ENCODE data around the gene WDR64. TPM values are rescaled to one million over a fixed set of nuclear protein-coding genes. Genes with fewer than 3 reads are reported as not detected.
"Not testable (repeated sequence)": the region's sequence is repeated elsewhere in the genome, so short reads cannot be mapped to it uniquely, and the experiment has no call there.

The WDR64 gene
- polyA plus RNA-seq, 3 donors: 0.14 to 0.79 (median 0.51) TPM

- DNase-seq (ENCODE audit: extremely low read depth in 1 of 11, low read depth in 9 of 11, low spot score in 4 of 11): no peak
Observed at GRCh38 chr1:241765390-241765789, 113.3 kb downstream of the WDR64 start.

DNA sequence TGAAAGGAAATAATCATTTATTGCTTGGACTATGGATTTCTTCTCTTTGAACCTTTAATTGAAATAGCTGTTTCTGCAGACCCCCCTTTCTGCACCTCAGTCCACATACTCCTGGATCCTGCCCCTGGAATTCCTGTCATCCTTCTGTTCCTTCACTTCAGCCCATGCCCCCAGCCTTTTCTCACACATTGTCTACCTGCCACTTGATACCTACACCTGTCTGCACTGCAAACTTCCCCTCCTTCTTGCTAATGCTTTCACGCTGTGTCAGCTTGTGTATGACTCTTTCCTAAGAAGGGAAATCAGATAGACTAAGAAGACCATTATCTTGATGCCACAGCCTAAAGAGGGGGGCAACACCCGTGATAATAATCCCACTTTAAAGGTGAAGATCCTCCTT, 115.7 kb downstream of the WDR64 start:
- no peak for DNase-seq (ENCODE audit: extremely low read depth in 1 of 11, low read depth in 9 of 11, low spot score in 4 of 11)

DNA sequence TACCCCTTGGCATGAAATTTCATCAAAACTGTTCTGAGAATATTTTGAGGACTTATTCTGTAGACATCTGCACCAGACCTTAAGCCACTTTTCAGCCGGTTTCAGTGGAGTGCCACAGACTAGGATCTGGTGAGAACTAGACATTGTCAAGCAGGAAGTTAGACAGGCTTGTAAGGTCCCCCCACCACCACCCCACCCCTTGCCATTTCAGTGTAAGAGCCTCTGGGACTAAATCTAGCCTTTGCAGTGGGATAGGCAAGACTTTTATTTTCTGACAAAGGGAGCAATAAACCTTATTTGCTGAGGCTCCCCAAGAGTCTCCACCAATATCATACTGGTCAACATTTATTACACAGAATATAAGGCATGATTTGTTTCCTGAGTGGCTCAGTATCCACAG, 118.0 kb downstream of the WDR64 start:
- DNase-seq (ENCODE audit: extremely low read depth in 1 of 11, low read depth in 9 of 11, low spot score in 4 of 11): no peak

GRCh38 chr1:241771117-241771516, 119.0 kb downstream of the WDR64 start:
- no peak for DNase-seq (ENCODE audit: extremely low read depth in 1 of 11, low read depth in 9 of 11, low spot score in 4 of 11)

DNA sequence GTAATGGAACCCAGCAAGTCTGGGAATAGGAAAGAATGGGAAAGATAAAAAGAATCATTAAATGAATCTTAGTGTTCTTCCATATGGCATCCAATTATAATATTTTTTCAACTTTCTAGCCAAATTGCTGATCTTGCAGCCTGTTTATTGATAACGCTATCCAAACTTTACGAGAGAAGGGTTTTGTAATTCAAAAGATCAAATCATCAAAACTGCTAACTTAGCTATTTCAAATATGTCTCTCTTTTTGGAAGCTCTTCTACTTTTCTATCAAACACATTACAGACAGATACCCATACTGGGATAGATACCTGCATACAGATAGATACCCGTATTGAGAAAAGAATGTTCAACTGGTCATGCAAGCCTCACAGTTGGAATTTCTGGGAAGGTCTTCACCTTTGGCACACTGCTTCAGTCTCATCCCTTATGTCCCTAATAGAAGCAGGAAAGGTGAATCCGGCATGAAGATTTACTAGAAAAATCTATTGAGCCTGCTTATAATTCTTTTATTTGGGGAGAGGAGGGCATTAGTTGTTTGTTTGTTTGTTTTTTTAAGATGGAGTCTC, 120.9 kb downstream of the WDR64 start:
- DNase-seq (ENCODE audit: extremely low read depth in 1 of 11, low read depth in 9 of 11, low spot score in 4 of 11): no peak

DNA sequence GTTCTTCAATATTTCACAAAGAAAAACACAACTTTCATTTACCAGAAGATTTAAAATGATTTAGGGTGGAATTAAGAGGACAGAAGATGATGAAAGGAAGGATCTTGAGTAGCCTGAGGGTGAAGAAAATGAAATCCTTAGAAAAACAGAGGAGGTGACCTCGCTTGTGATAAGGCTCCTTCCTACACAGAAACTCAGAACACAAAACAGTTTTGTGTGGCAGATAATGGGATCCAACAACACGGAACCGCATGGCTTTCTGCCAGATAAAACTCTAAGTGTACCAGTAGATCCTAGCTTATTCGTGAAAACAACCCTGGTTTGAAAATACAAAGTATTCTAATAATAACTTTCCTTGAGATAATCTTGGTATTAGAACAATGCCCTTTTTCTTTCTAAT, 121.9 kb downstream of the WDR64 start:
- no peak for DNase-seq (ENCODE audit: extremely low read depth in 1 of 11, low read depth in 9 of 11, low spot score in 4 of 11)

GRCh38 chr1:241775021-241775420, 122.9 kb downstream of the WDR64 start:
- DNase-seq (ENCODE audit: extremely low read depth in 1 of 11, low read depth in 9 of 11, low spot score in 4 of 11): no peak

- no peak for DNase-seq (ENCODE audit: extremely low read depth in 1 of 11, low read depth in 9 of 11, low spot score in 4 of 11)
Observed at GRCh38 chr1:241776911-241777310, 124.8 kb downstream of the WDR64 start.

DNA sequence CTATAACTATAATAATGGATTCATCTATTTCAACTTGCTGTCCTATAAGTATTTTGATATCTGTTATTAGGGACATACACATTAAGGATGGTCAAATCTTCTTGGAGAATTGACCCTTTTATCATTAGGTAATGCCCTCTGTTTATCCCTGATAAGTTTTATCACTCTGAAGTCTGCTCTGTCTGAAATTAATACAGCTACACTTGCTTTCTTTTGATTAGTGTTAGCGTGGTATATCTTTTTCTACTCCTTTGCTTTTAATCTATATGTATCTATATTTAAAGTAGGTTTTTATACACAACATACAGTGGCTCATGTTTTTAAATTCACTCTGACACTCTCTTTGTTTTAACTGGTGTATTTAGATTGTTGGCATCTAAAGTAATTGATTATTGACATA, 126.0 kb downstream of the WDR64 start:
- no peak for DNase-seq (ENCODE audit: extremely low read depth in 1 of 11, low read depth in 9 of 11, low spot score in 4 of 11)

DNA sequence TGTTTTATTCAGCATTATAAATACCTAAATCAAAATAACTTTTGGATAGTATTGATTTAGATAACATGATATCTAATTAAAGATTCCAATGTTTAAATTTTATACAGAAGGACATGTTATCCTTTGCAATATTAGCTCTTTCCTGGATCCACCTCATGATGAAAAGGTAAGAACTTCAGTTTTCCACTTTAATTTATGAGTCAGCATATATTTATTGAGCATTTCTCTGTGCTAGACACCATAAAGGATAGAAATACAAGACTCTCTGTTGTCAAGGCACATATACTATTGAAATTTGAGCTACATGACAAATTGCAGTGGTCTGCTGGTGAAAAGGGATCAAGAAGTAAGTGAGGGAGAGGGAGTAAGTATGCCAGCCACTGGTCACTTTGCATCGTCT, 127.8 kb downstream of the WDR64 start:
- no peak for DNase-seq (ENCODE audit: extremely low read depth in 1 of 11, low read depth in 9 of 11, low spot score in 4 of 11)

GRCh38 chr1:241782396-241782795, 130.3 kb downstream of the WDR64 start:
- DNase-seq (ENCODE audit: extremely low read depth in 1 of 11, low read depth in 9 of 11, low spot score in 4 of 11): no peak

DNA sequence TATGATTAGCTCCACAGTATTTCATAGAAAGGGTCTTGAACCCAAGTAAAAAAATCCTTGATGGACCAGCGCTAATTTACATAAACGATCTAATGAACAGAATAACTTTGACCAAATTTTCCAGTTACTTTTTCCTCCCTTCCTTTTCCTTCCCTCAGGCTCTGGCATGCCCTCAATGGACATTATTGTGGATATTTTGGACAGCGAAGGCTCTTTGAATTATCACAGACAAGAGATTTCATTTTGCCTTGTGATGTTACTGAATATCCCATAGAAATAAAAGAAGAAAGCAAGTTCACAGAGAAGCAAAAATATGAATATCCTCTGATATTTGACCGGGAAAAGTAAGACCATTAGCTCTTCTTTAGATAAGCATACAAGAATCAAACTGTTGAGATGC, 135.6 kb downstream of the WDR64 start:
- DNase-seq (ENCODE audit: extremely low read depth in 1 of 11, low read depth in 9 of 11, low spot score in 4 of 11): no peak

DNA sequence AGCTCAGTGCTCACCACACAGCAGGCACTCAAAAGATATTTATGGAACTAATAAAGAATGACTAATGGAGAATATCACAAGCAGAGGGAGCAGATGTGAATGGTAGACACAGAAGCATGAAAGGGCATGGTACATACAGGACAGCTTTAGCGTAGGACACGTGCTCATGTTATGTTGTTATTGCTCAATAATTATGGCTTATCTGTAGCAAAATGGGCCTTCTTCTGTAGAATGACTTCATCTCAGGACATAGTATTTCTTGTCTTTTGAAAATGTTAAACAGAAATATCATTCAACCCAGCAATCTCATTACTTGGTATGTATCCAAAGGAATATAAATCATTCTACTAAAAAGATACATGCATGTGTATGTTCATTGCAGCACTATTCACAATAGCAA, 137.0 kb downstream of the WDR64 start:
- no peak for DNase-seq (ENCODE audit: extremely low read depth in 1 of 11, low read depth in 9 of 11, low spot score in 4 of 11)

GRCh38 chr1:241799416-241799815, 147.3 kb downstream of the WDR64 start:
- no peak for DNase-seq (ENCODE audit: extremely low read depth in 1 of 11, low read depth in 9 of 11, low spot score in 4 of 11)

GRCh38 chr1:241800640-241801039, 148.6 kb downstream of the WDR64 start:
- no peak for DNase-seq (ENCODE audit: extremely low read depth in 1 of 11, low read depth in 9 of 11, low spot score in 4 of 11)

DNA sequence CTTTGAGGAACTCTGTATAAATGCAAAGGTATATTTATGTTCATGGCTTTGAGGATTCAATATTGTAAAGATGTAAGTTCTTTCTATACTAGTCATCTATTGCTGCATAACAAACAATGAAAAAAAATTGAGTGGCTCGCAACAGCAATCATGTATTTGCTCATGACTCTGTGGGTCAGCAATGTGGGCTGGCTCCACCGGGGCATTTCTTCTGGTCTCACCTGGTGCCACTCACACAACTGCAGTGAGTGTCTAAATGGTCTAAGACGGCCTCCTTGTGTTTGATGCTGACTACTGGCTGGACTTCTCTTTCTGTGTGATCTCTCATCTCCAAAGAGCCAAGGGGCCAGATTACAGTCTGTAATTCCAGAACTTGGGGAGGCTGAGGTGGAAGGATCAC, 150.8 kb downstream of the WDR64 start:
- DNase-seq (ENCODE audit: extremely low read depth in 1 of 11, low read depth in 9 of 11, low spot score in 4 of 11): no peak

DNA sequence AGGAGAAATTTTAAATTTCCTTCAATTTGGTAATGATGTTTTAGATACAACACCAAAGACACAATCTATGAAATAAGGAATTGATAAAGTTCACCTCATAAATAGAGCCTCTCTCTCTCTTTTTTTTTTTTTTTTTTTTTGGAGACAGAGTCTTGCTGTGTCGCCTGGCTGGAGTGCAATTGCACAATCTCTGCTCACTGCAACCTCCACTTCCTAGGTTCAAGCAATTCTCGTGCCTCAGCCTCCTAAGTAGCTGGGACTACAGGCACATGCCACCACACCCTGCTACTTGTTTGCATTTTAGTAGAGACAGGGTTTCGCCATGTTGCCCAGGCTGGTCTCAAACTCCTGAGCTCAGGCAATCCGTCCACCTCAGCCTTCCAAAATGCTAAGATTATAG, 152.6 kb downstream of the WDR64 start:
- not testable (repeated sequence) for DNase-seq (ENCODE audit: extremely low read depth in 1 of 11, low read depth in 9 of 11, low spot score in 4 of 11)

- no peak for DNase-seq (ENCODE audit: extremely low read depth in 1 of 11, low read depth in 9 of 11, low spot score in 4 of 11)
Observed at GRCh38 chr1:241808265-241808664, 156.2 kb downstream of the WDR64 start.

- no peak for DNase-seq (ENCODE audit: extremely low read depth in 1 of 11, low read depth in 9 of 11, low spot score in 4 of 11)
Observed at GRCh38 chr1:241810769-241811405, 158.8 kb downstream of the WDR64 start.

GRCh38 chr1:241813768-241814320, 161.8 kb downstream of the WDR64 start:
- no peak for DNase-seq (ENCODE audit: extremely low read depth in 1 of 11, low read depth in 9 of 11, low spot score in 4 of 11)

DNA sequence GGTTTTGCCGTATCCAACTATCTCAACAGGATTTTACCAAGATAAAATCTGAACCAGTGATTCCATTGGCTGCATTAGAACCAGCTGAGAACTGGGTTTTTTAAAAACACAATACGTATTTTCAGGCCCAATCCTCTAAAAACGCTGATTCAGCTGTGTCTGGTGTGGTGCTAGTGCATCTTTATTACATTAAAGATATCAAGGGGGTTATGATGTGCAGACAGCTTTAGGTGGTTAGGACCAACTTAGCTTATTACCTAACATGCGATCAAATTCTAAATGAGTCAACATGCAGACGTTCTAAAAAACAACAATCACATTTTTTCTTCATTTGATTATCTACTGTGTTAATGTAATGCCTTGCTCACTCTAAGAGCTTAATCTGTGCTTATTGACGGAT, 163.9 kb downstream of the WDR64 start:
- DNase-seq (ENCODE audit: extremely low read depth in 1 of 11, low read depth in 9 of 11, low spot score in 4 of 11): no peak
